Glomerular endothelial cell (primary cell): ENCODE data around the gene ADGRA1. TPM values are rescaled to one million over a fixed set of nuclear protein-coding genes. Genes with fewer than 3 reads are reported as not detected.

Experiments
- DNase-seq: peaks from one replicate; pipeline ENCODE4 v3.0.0-alpha.2; 2011; ENCODE audit warnings: low read depth, low spot score; ENCODE audit errors: extremely low read depth
- total RNA-seq: library from RNA; depleted of rRNA; stranded (reverse); fragments of >200 nt; gene quantifications from 2 replicates; pipeline ENCODE4 v1.2.3, GENCODE V29; 2015

ADGRA1 gene
- total RNA-seq, 1 donor from 2014 or later: not detected

- no peak for DNase-seq
These were observed 73.2 kb downstream of the ADGRA1 start for GRCh38 chr10:133160826-133161471.

GRCh38 chr10:133161486-133162109 is 73.9 kb downstream of the ADGRA1 start:
- DNase-seq: no peak

- no peak for DNase-seq
These were observed 74.6 kb downstream of the ADGRA1 start for GRCh38 chr10:133162178-133162909.

GRCh38 chr10:133162910-133163856 is 75.5 kb downstream of the ADGRA1 start:
- DNase-seq: no peak

- no peak for DNase-seq
These were observed 76.4 kb downstream of the ADGRA1 start for GRCh38 chr10:133163889-133164815.

GRCh38 chr10:133164816-133165555 is 77.3 kb downstream of the ADGRA1 start:
- no peak for DNase-seq

- no peak for DNase-seq
These were observed 78.1 kb downstream of the ADGRA1 start for GRCh38 chr10:133165556-133166503.

GRCh38 chr10:133166504-133166827 is 78.7 kb downstream of the ADGRA1 start:
- no peak for DNase-seq

GRCh38 chr10:133166828-133167692 is 79.3 kb downstream of the ADGRA1 start:
- no peak for DNase-seq

- DNase-seq: no peak
These were observed 80.2 kb downstream of the ADGRA1 start for GRCh38 chr10:133167693-133168616.

GRCh38 chr10:133168617-133169031 is 80.9 kb downstream of the ADGRA1 start:
- no peak for DNase-seq

GRCh38 chr10:133169173-133169947 is 81.6 kb downstream of the ADGRA1 start:
- no peak for DNase-seq

- DNase-seq: no peak
These were observed 82.4 kb downstream of the ADGRA1 start for GRCh38 chr10:133170092-133170491.

- DNase-seq: no peak
These were observed 86.3 kb downstream of the ADGRA1 start for GRCh38 chr10:133173860-133174640.
